Pancreas (tissue), 10 donors: ENCODE measurements around the gene CER1. TPM values are rescaled to one million over a fixed set of nuclear protein-coding genes. Genes with fewer than 3 reads are reported as not detected.

Experiments used
- ATAC-seq, 4 donors: fragments of 200-7000 bp; cut with Tn5 transposase; one replicate each; pipeline versions ENCODE4 v1.8.0 to v1.9.1; 2020; ENCODE audit warnings: mild to moderate bottlenecking in 4 of 4, moderate library complexity in 4 of 4
- DNase-seq, 6 donors: peaks; one replicate each; pipeline ENCODE4 v3.0.0-alpha.2; 2020
- FAIRE-seq: peaks from 2 replicates; lab custom pipeline; 2012; peaks lifted over from hg19 to GRCh38; lab: Jason Lieb, UNC
- H3K27ac ChIP-seq, 4 donors: fragments of 200-600 bp; sonication (generic); 1 replicate in 3 of 4; 2 replicates in 1 of 4; pipeline versions ENCODE4 v1.5.0 to v1.8.0; 2020
- H3K27me3 ChIP-seq, 4 donors: fragments of 200-600 bp; one replicate each; pipeline ENCODE4 v1.8.0; 2021
- H3K36me3 ChIP-seq, 3 donors: fragments of 200-600 bp; sonication (generic) in 1 of 3; one replicate each; pipeline versions ENCODE4 v1.5.0 to v1.8.0; 2020 to 2021
- H3K4me1 ChIP-seq, 3 donors: fragments of 200-600 bp; one replicate each; pipeline ENCODE4 v1.8.0; 2021
- H3K4me3 ChIP-seq, 4 donors: fragments of 200-600 bp; sonication (generic) in 2 of 4; one replicate each; pipeline versions ENCODE4 v1.5.0 to v1.8.0; 2020 to 2021
- H3K9me3 ChIP-seq, 4 donors: fragments of 200-600 bp; one replicate each; pipeline ENCODE4 v1.8.0; 2021
- CTCF ChIP-seq, 4 donors: fragments of 200-600 bp; sonication (generic) in 3 of 4; IDR thresholded peaks; one replicate each; pipeline versions ENCODE4 v1.5.0 to v1.8.0; 2021; ENCODE audit warnings: antibody characterized with exemption in 4 of 4
- WGBS, 2 donors: extraction: QIAGEN DNeasy Blood & Tissue Kit; methylation state at CpG; one replicate each; pipeline ENCODE4 v1.1.7; 2013; 5-methylcytosine and 5-hydroxymethylcytosine counted together
- intact Hi-C, 3 donors: fragments of 100-400 bp; cut with DNase I; formaldehyde crosslinking; loops; one replicate each; pipeline versions ENCODE4 v1.11.1 to v1.14.2; 2022
- polyA plus RNA-seq, 2 donors: library from polyadenylated mRNA; stranded (reverse); fragments of 200-250 nt; gene quantifications; one replicate each; pipeline ENCODE4 v1.2.3, GENCODE V29; 2013
- total RNA-seq, 6 donors: library from RNA; stranded (reverse); fragmentation: NEBNext Ultra II Directional in 4 of 6; extraction: Animal tissue kit (Norgen Biotek cat#: 25700) in 4 of 6; gene quantifications; one replicate each; pipeline versions ENCODE4 v1.2.1 to v1.2.4, GENCODE V29; 2021 to 2023
- donor health status: healthy with polysubstance abuse.
- donor health status: DM: no; HTN: no; CAD: no; lungs with moderate emphysema.
- donor health status: DM: no; HTN: no; CAD: no.
- donor health status: control.
- donor health status: control.
- donor health status: Bipolar disorder and iron deficiency.
- donor health status: DM: yes; HTN: yes; CAD: no.
- donor health status: DM: no; HTN: no; CAD: no.
- donor health status: DM: no; HTN: no; CAD: no.
- donor health status: DM: yes; HTN: yes; CAD: no.

The CER1 gene
- total and polyA plus RNA-seq, 8 donors: 0.12 TPM; not detected in 7

DNA sequence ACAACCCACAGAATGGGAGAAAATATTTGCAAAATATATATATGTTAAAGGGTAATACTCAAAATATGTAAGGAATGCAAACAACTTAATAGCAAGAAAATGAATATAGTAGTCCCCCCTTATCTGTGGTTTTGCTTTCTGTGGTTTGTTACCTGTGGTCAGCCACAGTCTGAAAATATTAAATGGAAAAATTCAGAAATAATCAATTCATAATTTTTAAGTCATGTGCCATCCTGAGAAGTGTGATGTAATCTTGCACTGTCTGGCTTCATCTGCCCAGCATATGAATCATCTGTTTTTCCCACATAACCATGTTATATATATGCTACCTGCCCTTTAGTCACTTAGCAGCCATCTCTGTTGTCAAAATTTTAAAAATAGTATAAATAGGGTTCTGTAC lies 11.7 kb downstream of the CER1 start:
- no peak for ATAC-seq
- H3K36me3 ChIP-seq: no peaks in the 10 kb centered on the region

GRCh38 chr9:14706530-14707140 lies 15.9 kb downstream of the CER1 start:
- 90 to 97% methylated on average over 5 of the region's 5 CpGs for WGBS, 2 donors
- no peak for DNase-seq
- no peak for TF ChIP-seq CTCF (IDR thresholded peaks at IDR 0.05)
- no peak overlapping the region for H3K4me3 ChIP-seq
- intact Hi-C loops: no loop called here
- peaks cover 0 to 4% (median 0%) of the 10 kb centered on the region in 4 donors for H3K9me3 ChIP-seq
- H3K27ac ChIP-seq: no peak overlapping the region
- H3K36me3 ChIP-seq: no peaks in the 10 kb centered on the region
- H3K4me1 ChIP-seq: no peaks in the 10 kb centered on the region
- H3K27me3 ChIP-seq: no peaks in the 10 kb centered on the region
- no peak for FAIRE-seq
- no peak for ATAC-seq

More for the DNA sequence above, 11.7 kb downstream of the CER1 start:
- no peaks in the 10 kb centered on the region for H3K9me3 ChIP-seq
- FAIRE-seq: no peak
- intact Hi-C loops: no loop called here
- no peaks in the 10 kb centered on the region for H3K27me3 ChIP-seq
- TF ChIP-seq CTCF (IDR thresholded peaks at IDR 0.05): no peak
- no peak overlapping the region for H3K27ac ChIP-seq
- no peak overlapping the region for H3K4me3 ChIP-seq
- no peaks in the 10 kb centered on the region for H3K4me1 ChIP-seq
- DNase-seq: no peak

DNA sequence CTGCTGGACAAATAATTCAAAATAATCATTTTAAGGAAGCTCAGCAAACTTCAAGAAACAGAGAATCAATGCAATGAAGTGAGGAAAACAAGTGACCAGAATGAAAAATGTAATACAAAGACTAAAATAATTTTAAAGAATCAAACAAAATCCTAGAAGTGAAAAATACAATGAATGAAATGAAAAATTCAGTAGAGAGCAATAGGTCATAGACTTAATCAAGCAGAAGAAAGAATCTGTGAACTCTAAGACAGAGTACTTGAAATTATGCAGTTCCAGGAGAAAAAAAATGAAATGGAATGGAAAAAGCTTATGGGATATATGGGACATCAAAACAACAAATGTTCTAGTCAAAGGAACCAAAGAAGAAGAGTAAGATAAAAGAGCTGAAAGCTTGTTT lies 17.5 kb downstream of the CER1 start:
- Histone ChIP-seq H3K9me3 (peaks cover 0 to 4% (median 0%) of the 10 kb centered on the region in 4 donors), H3K36me3 (no peaks in the 10 kb centered on the region), H3K4me1 (no peaks in the 10 kb centered on the region), H3K27ac (no peak overlapping the region), H3K4me3 (no peak overlapping the region), H3K27me3 (no peaks in the 10 kb centered on the region)
- TF ChIP-seq CTCF (IDR thresholded peaks at IDR 0.05): no peak
- intact Hi-C loops: no loop called here
- ATAC-seq (no peak), DNase-seq (no peak), FAIRE-seq (no peak)

DNA sequence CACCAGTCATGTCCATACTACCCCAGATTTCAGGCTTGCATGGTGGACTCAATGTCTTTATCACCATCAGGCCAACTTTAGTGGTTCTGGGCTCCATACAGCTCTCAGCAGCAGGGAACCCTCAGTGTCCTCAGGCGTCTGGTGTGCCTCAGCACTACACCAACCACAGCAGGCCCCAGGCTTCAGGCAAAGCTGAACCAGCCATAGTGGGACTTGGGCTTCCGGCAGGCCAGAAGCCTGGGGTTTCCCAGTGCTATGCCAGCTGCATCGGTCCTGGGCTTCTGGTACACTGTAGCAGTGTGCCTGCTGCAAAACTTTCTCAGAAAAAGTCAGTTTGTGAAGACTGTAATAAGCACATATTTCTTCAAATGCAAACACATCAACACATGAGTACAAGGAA lies 18.3 kb downstream of the CER1 start:
- ATAC-seq: no peak
- no peaks in the 10 kb centered on the region for H3K27me3 ChIP-seq
- WGBS, 2 donors: 89 to 96% methylated on average over 3 of the region's 3 CpGs
- no peak overlapping the region for H3K4me3 ChIP-seq
- TF ChIP-seq CTCF (IDR thresholded peaks at IDR 0.05): no peak
- no peak for DNase-seq
- H3K27ac ChIP-seq: no peak overlapping the region
- intact Hi-C loops: no loop called here
- FAIRE-seq: no peak
- H3K36me3 ChIP-seq: no peaks in the 10 kb centered on the region
- peaks cover 0 to 4% (median 0%) of the 10 kb centered on the region in 4 donors for H3K9me3 ChIP-seq
- no peaks in the 10 kb centered on the region for H3K4me1 ChIP-seq

DNA sequence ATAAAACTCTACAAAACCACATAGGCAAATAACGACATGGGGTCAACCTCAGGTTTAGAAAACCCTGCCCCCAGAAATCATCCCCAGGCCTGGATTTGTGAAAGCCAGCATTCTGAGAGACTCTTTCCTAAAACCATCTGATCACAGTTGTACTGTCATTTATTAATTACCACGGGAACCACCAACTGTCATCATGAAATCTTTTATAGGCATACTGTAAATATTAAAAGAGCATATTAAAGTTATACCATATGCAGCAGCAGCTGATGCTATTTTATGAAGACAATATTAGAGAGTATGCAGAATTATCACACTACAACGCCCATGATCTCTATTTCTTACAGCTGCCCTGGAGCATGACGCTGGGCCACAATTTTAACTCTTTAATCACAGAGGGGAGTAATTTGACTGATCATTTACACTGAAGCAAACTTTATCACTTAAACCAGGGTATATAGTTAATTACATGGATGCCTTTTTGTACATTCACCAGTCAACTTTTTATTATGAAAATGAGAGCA lies 20.3 kb downstream of the CER1 start:
- Histone ChIP-seq H3K4me3 (no peak overlapping the region), H3K27ac (no peak overlapping the region), H3K9me3 (peaks cover 0 to 4% (median 0%) of the 10 kb centered on the region in 4 donors), H3K4me1 (no peaks in the 10 kb centered on the region), H3K27me3 (no peaks in the 10 kb centered on the region), H3K36me3 (no peaks in the 10 kb centered on the region)
- intact Hi-C loops: no loop called here
- no peak for FAIRE-seq
- ATAC-seq: no peak
- DNase-seq: no peak
- no peak for TF ChIP-seq CTCF (IDR thresholded peaks at IDR 0.05)
- 41 to 54% methylated on average over 4 of the region's 4 CpGs for WGBS, 2 donors
